ENCODE results near the gene ZMYND19.
"Not testable (repeated sequence)": the region's sequence is repeated elsewhere in the genome, so short reads cannot be mapped to it uniquely, and the experiment has no call there.

ZMYND19 gene

DNA sequence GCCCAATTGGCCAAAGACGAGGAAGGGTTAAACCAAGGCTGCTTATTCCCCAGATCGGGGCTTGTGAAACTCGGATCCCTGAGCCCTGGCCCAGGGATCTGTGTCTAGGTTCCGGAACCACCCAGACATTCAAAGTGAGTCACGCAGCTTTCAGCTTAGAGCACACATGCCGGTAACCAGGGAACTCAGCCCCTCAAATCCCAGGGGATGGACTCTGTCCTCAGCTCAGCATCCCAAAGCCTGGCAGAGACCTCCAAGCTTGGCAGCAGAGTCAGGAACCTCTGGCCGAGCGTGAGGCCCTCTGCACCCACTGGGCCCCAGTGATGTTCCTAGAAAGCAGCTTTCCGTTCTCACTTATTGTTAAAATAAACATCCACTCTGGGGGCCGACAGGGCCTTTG lies 45.2 kb downstream of the ZMYND19 start:
- Mint-ChIP-seq H3K27ac (no peak overlapping the region), H3K4me1 (ENCODE audit: low read depth) (peaks cover 10% of the 10 kb centered on the region), H3K4me3 (no peak overlapping the region), H3K27me3 (no peaks in the 10 kb centered on the region), H3K9me3 (no peaks in the 10 kb centered on the region), H3K36me3 (ENCODE audit: low read depth) (peaks cover 4% of the 10 kb centered on the region)
- no peak for DNase-seq

DNA sequence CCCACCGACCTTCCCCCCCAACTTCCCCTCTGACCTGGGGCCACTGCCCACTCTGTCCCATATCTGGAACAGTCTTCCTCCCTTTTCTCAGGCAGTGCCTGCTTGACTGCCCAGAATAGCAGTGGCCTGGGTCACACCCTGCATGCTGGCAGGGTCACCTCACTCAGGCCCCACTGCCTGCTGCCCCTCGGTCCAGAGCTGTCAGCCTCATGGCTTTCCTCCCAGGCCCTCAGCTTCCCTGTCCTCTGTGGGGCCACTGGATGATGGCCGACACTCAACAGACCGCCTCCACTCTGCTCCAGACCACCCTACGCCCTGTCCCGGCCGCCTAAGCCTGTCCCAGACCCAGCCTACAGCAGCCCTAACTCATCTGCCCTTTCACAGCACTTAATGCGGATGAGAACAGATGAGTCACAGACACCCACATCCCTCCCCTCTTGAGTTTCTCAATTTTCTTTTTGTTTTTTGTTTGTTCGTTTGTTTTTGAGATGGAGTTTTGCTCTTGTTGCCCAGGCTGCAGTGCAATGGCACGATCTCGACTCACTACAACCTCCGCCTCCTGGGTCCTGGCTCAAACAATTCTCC lies 46.0 kb downstream of the ZMYND19 start:
- H3K27me3 Mint-ChIP-seq = no peaks in the 10 kb centered on the region

DNA sequence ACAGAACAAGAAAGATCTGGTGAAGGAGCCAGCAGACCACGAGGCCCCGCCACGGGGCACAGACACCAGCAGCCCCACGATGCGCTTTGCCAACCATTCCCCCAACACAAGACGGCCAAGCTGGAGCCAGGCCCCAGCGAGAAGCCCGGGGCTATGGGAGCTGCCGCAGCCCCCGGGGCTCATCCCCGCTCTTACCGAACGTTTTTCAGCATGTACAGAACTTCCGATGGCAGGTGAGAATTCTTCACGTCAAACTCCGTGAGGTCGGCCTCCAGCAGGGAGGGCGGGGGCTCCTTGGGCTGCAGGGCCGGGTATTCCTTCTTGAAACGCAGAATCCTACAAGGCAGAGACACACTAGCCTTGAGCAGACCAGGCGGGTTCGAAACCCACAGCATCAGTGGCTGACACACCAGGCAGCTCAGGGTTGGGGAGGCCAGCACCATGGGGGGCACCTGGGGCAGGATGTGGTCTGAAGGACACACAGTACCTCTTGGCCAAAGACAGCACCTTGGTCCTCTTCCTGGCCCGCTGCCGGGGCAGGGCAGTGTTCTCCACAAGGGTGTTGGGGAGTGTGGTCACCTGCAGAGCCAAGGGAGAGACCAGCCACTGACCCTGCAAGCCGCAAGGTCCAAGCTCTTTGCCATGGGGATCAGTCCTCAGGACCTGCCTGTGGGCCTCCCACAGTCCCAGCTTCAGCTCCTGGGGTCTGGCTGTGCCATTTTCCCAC lies 46.9 kb downstream of the ZMYND19 start:
- Mint-ChIP-seq H3K9me3 (no peaks in the 10 kb centered on the region), H3K27ac (no peak overlapping the region), H3K4me1 (ENCODE audit: low read depth) (peaks cover 4% of the 10 kb centered on the region), H3K27me3 (no peaks in the 10 kb centered on the region), H3K36me3 (ENCODE audit: low read depth) (peaks cover 4% of the 10 kb centered on the region), H3K4me3 (no peak overlapping the region)
- DNase-seq = no peak

More for the DNA sequence above, 46.0 kb downstream of the ZMYND19 start:
- DNase-seq = no peak
- Mint-ChIP-seq H3K4me3 (no peak overlapping the region), H3K36me3 (ENCODE audit: low read depth) (peaks cover 4% of the 10 kb centered on the region), H3K27ac (no peak overlapping the region), H3K4me1 (ENCODE audit: low read depth) (peaks cover 4% of the 10 kb centered on the region), H3K9me3 (no peaks in the 10 kb centered on the region)

DNA sequence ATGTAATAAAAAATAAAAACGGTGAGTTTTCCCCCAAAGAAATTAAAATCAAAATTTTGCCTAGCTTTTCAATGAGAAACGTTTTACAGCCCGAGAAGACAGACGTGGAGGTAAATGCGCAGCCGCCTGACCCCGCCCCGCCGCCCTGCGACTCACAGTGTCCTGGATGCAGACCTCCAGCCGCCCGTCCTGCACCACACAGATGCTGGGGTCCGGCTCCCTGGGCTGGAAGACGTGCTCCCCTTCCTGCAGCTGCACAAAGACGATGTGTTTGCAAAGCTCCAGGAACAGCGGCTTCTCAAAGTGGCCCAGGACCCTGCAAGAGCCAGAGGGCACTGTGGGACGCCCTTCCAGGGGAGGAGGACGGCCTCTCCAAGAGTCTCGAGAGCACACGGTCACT lies 47.8 kb downstream of the ZMYND19 start:
- Mint-ChIP-seq H3K4me1 (ENCODE audit: low read depth) (peaks cover 8% of the 10 kb centered on the region), H3K36me3 (ENCODE audit: low read depth) (peaks cover 6% of the 10 kb centered on the region), H3K27ac (no peak overlapping the region), H3K27me3 (no peaks in the 10 kb centered on the region), H3K9me3 (no peaks in the 10 kb centered on the region), H3K4me3 (no peak overlapping the region)
- DNase-seq = no peak

DNA sequence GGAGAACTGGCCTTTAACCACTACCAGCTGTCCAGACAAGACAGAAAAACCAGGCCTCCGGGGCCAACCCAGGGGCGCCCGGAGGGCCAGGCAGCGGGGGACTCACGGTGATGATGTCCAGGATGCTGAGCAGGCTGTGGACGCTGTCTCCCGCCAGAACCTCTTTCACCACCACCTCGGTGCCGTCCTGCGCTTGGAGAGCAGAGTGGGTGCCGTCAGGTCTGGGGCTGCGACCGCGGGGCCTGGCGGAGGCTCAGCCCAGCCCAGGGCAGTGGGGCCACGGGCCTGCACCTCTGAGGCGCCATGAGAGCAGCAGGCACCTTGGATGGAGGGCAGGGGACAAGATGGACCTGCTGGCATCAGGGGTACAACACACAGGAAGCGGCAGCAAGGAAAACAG lies 49.8 kb downstream of the ZMYND19 start:
- H3K27me3 Mint-ChIP-seq = no peaks in the 10 kb centered on the region
- H3K27ac Mint-ChIP-seq = no peak overlapping the region
- H3K4me1 Mint-ChIP-seq (ENCODE audit: low read depth) = peaks cover 22% of the 10 kb centered on the region
- DNase-seq = no peak
- no peak overlapping the region for H3K4me3 Mint-ChIP-seq
- peaks cover 10% of the 10 kb centered on the region for H3K36me3 Mint-ChIP-seq (ENCODE audit: low read depth)
- H3K9me3 Mint-ChIP-seq = peaks cover 8% of the 10 kb centered on the region

DNA sequence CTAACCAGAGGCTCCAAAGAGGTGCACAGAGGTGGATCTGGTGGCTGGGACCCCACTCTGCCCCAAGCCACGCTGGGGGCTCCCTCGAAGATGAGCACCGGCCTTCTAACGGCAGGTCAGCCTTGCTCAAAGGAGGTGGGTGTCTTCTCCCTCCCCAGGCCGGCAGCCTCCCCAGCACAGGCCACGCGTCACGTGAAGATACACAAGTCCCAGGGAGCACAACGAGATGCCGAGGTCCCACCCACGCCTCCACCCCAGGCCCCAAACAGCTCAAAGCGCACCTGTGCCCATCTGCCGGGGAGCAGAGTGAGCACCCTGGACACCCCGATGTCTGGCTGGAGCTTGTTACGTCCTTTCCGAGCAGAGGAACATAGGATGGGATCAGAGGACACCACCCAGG lies 52.3 kb downstream of the ZMYND19 start:
- DNase-seq = no peak
- H3K4me1 Mint-ChIP-seq (ENCODE audit: low read depth) = peaks cover 26% of the 10 kb centered on the region
- no peak overlapping the region for H3K27ac Mint-ChIP-seq
- peaks cover 12% of the 10 kb centered on the region for H3K36me3 Mint-ChIP-seq (ENCODE audit: low read depth)
- H3K27me3 Mint-ChIP-seq = no peaks in the 10 kb centered on the region
- H3K9me3 Mint-ChIP-seq = peaks cover 8% of the 10 kb centered on the region
- H3K4me3 Mint-ChIP-seq = no peak overlapping the region

DNA sequence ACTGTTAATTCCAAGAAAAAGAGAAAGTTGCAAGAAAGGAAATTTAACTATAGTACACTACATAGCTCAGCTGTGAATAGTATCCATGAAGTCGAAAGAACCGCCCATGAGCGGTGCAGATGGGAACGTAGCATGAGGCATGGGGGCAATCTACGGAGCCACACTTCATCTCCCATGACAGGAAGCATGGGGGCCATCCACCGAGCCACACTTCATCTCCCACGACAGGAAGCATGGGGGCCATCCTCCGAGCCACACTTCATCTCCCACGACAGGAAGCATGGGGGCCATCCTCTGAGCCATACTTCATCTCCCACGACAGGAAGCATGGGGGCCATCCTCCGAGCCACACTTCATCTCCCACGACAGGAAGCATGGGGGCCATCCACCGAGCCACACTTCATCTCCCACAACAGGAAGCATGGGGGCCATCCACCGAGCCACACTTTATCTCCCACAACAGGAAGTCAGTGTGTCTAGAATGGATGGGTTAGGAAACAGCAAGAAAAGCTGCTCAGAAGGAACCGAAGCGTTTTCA lies 53.6 kb downstream of the ZMYND19 start:
- not testable (repeated sequence) for H3K27me3 Mint-ChIP-seq; H3K36me3 Mint-ChIP-seq (ENCODE audit: low read depth); H3K4me3 Mint-ChIP-seq; H3K9me3 Mint-ChIP-seq
- Mint-ChIP-seq H3K4me1 (ENCODE audit: low read depth) (peaks cover 26% of the 10 kb centered on the region), H3K27ac (peak overlapping the region; percentile 81)
- DNase-seq = peak; percentile 52

DNA sequence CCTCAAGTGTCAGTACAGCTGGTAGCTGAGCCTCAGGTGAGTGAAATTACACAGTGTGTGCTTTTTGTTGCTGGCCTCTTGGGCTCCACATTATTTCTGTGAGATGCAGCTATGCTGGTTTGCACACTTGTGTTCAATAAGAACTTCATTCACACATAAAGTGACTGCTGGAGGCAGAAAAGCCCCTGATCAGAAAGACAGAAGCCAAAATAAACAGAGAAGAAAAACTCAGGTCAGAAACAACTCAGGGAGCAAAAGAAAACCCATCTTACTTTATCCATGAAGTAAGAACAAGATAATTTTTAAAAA lies 55.2 kb downstream of the ZMYND19 start:
- no peak for DNase-seq
- Mint-ChIP-seq H3K4me1 (ENCODE audit: low read depth) (peaks cover 26% of the 10 kb centered on the region), H3K27ac (peak overlapping the region; percentile 54), H3K4me3 (no peak overlapping the region), H3K36me3 (ENCODE audit: low read depth) (peaks cover 9% of the 10 kb centered on the region), H3K9me3 (peaks cover 8% of the 10 kb centered on the region), H3K27me3 (no peaks in the 10 kb centered on the region)

DNA sequence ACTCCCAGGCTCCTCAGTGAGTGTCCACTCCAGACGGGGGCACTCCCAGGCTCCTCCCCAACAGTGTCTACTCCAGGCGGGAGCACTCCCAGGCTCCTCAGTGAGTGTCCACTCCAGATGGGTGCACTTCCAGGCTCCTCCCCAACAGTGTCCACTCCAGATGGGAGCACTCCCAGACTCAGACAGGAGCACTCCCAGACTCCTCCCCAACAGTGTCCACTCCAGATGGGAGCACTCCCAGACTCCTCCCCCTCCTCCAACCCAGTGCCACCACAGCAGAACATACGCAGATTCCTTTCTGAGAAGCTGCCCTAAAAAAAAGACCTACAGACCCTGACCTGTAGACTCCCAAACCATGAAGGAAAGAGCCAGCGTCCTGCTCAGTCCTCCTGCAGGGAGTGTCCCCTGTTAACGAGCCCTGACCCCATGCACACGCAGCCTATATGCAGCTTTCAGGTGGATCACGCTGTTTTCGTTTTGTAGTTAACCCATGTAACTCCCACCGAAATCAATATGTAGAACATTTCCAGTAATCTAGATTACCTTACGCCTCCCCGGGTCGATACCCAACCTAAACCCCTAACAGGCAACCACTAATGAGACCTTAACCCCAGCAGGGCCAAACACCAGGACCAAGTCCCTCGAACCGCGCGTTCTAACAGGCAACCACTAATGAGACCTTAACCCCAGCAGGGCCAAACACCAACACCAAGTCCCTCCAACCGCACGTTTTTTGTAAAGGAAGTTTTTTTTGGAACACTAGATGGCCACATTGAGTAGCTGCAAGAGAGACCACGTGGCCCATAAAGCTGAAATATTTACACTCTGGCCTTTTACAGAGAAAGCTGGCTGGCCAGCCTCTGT lies 55.8 kb downstream of the ZMYND19 start:
- H3K4me3 Mint-ChIP-seq = no peak overlapping the region
- peak; percentile 60 for DNase-seq
- H3K36me3 Mint-ChIP-seq (ENCODE audit: low read depth) = peaks cover 9% of the 10 kb centered on the region
- peaks cover 26% of the 10 kb centered on the region for H3K4me1 Mint-ChIP-seq (ENCODE audit: low read depth)
- H3K27me3 Mint-ChIP-seq = no peaks in the 10 kb centered on the region
- peaks cover 8% of the 10 kb centered on the region for H3K9me3 Mint-ChIP-seq
- peak overlapping the region; percentile 54 for H3K27ac Mint-ChIP-seq

DNA sequence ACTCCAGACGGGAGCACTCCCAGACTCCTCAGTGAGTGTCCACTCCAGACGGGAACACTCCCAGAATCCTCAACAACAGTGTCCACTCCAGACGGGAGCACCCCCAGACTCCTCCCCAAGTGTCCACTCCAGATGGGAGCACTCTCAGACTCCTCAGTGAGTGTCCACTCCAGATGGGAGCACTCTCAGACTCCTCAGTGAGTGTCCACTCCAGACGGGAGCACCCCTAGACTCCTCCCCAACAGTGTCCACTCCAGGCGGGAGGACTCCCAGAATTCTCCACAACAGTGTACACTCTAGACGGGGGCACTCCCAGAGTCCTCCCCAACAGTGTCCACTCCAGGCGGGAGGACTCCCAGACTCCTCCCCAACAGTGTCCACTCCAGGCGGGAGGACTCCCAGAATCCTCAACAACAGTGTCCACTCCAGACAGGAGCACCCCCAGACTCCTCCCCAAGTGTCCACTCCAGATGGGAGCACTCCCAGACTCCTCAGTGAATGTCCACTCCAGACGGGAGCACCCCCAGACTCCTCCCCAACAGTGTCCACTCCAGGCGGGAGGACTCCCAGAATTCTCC lies 57.3 kb downstream of the ZMYND19 start:
- not testable (repeated sequence) for H3K27me3 Mint-ChIP-seq; H3K36me3 Mint-ChIP-seq (ENCODE audit: low read depth); H3K4me3 Mint-ChIP-seq; DNase-seq; H3K9me3 Mint-ChIP-seq; H3K27ac Mint-ChIP-seq
- peaks cover 30% of the 10 kb centered on the region for H3K4me1 Mint-ChIP-seq (ENCODE audit: low read depth)
